HG03575 (cell line): Measurements from ENCODE around the gene MAP2K3.
"Not testable (repeated sequence)": the region's sequence is repeated elsewhere in the genome, so short reads cannot be mapped to it uniquely, and the experiment has no call there.

Source experiments
- ATAC-seq: cut with Tn5 transposase; IDR thresholded peaks from one replicate; pipeline ENCODE4 v1.9.1; 2021; ENCODE audit not compliant: unreplicated experiment, insufficient number of reproducible peaks, low FRiP score; ENCODE audit errors: extremely low read depth

MAP2K3 gene

GRCh38 chr17:21303441-21304065 lies 19.0 kb downstream of the MAP2K3 start:
- ATAC-seq: no peak

GRCh38 chr17:21304091-21304490 lies 19.6 kb downstream of the MAP2K3 start:
- ATAC-seq: no peak

- ATAC-seq: not testable (repeated sequence)
These were observed 20.1 kb downstream of the MAP2K3 start for GRCh38 chr17:21304551-21305151.

- ATAC-seq: not testable (repeated sequence)
These were observed 21.1 kb downstream of the MAP2K3 start for GRCh38 chr17:21305431-21306180.

- not testable (repeated sequence) for ATAC-seq
These were observed 22.2 kb downstream of the MAP2K3 start for GRCh38 chr17:21306611-21307272.

- not testable (repeated sequence) for ATAC-seq
These were observed 22.7 kb downstream of the MAP2K3 start for GRCh38 chr17:21307273-21307625.

- ATAC-seq: not testable (repeated sequence)
These were observed 24.4 kb downstream of the MAP2K3 start for GRCh38 chr17:21308931-21309381.

- ATAC-seq: not testable (repeated sequence)
These were observed 25.7 kb downstream of the MAP2K3 start for GRCh38 chr17:21310061-21310765.

- not testable (repeated sequence) for ATAC-seq
These were observed 26.5 kb downstream of the MAP2K3 start for GRCh38 chr17:21310766-21311602.

GRCh38 chr17:21313320-21313719 lies 28.8 kb downstream of the MAP2K3 start:
- ATAC-seq: no peak

GRCh38 chr17:21313761-21314160 lies 29.2 kb downstream of the MAP2K3 start:
- ATAC-seq: not testable (repeated sequence)

GRCh38 chr17:21314261-21314664 lies 29.8 kb downstream of the MAP2K3 start:
- not testable (repeated sequence) for ATAC-seq

GRCh38 chr17:21314701-21315111 lies 30.2 kb downstream of the MAP2K3 start:
- ATAC-seq: not testable (repeated sequence)

- not testable (repeated sequence) for ATAC-seq
These were observed 30.9 kb downstream of the MAP2K3 start for GRCh38 chr17:21315246-21316000.

- not testable (repeated sequence) for ATAC-seq
These were observed 31.8 kb downstream of the MAP2K3 start for GRCh38 chr17:21316212-21316886.

- ATAC-seq: not testable (repeated sequence)
These were observed 32.5 kb downstream of the MAP2K3 start for GRCh38 chr17:21316887-21317500.
